Measurements from ENCODE around the gene ELOVL3. TPM values are rescaled to one million over a fixed set of nuclear protein-coding genes. Genes with fewer than 3 reads are reported as not detected.
"Not testable (repeated sequence)": the region's sequence is repeated elsewhere in the genome, so short reads cannot be mapped to it uniquely, and the experiment has no call there.

The ELOVL3 gene, protein sequence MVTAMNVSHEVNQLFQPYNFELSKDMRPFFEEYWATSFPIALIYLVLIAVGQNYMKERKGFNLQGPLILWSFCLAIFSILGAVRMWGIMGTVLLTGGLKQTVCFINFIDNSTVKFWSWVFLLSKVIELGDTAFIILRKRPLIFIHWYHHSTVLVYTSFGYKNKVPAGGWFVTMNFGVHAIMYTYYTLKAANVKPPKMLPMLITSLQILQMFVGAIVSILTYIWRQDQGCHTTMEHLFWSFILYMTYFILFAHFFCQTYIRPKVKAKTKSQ
- not detected in 2 replicates for total RNA-seq (2014; rRNA removed; shearing (Covaris generic))

GRCh38 chr10:102225646-102226541 lies at the start of gene ELOVL3:
Gene ELOVL3 (plus strand): TSS chr10:102226299. CDS start chr10:102226549, 250 bp downstream.
- DNase-seq (ENCODE audit: low spot score), result peak; percentile 59

- no peak for DNase-seq (ENCODE audit: low spot score)
Observed at GRCh38 chr10:102184606-102185005, 41.5 kb upstream of the ELOVL3 start.

GRCh38 chr10:102185272-102185671 lies 40.8 kb upstream of the ELOVL3 start:
- no peak for DNase-seq (ENCODE audit: low spot score)

DNA sequence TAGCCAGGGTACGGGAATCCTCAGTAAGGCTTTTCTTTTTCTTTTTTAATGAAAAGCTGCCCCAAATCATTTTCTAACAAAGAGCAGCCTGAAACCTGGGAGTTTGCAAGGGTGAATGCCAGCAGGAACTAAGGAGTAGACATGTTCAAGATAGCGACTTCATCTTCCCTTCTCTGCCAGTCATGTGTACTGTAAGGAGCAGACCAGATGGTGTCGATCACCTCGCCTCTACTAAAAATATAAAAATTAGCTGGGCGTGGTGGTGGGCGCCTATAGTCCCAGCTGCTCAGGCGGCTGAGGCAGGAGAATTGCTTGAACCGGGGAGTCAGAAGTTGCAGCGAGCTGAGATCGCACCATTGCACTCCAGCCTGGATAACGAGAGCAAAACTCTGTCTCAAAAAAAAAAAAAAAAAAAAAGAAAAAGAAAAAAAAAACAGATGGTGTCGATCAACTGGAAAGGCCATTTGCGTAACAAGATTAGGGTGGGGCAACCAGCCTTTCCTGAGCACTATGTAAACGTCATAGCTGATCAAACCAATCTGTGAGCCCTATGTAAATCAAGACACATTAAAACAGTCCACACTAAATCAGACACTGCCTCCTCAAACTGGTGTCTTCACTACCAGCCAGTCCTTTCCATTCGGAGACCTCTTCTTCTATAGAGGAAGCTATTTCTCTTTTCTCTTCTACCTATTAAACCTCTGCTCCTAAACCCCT lies 40.1 kb upstream of the ELOVL3 start:
- no peak for DNase-seq (ENCODE audit: low spot score)

GRCh38 chr10:102188298-102188940 lies 37.7 kb upstream of the ELOVL3 start:
- DNase-seq (ENCODE audit: low spot score), result no peak

DNA sequence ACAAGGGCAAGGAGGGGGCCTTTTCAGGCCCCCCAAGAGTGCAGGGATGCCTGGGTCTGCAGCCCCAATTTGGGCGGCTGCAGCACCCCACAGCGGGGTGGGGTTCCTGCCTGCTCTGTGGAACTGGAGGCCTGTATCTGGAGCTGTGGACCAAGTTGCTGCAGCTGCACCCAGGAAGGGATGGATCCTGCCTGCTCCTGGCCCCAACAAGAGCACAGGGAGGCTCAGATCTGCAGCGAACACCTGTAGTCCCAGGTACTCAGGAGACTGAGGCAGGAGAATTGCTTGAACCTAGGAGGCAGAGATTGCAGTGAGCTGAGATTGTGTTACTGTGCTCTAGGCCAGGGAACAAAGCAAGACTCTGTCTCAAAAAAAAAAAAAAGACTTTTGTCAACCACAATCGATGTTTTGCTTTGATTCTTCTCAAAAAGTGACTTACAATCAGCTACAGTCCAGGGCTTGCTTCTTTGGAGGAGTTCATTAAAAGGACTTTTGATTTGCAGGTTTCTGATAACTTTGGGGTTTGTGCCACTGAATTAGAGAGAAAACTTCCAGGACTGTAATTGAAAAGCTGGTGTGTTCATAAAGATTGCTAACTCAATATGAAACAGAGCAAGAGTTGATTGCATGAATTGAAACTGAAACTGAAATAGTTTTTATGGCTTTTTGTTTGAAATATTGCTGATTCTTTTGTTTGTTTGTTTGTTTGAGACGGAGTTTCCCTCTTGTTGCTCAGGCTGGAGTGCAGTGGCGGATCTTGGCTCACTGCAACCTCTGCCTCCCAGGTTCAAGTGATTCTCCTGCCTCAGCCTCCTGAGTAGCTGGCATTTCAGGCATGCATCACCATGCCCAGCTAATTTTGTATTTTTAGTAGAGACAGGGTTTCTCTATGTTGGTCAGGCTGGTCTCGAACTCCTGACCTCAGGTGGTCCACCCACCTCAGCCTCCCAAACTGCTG lies 36.9 kb upstream of the ELOVL3 start:
- DNase-seq (ENCODE audit: low spot score), result not testable (repeated sequence)

- DNase-seq (ENCODE audit: low spot score), result no peak
Observed at GRCh38 chr10:102191956-102192355, 34.1 kb upstream of the ELOVL3 start.

- no peak for DNase-seq (ENCODE audit: low spot score)
Observed at GRCh38 chr10:102195296-102195870, 30.7 kb upstream of the ELOVL3 start.

- DNase-seq (ENCODE audit: low spot score), result no peak
Observed at GRCh38 chr10:102196893-102197292, 29.2 kb upstream of the ELOVL3 start.

- no peak for DNase-seq (ENCODE audit: low spot score)
Observed at GRCh38 chr10:102198027-102198426, 28.1 kb upstream of the ELOVL3 start.

GRCh38 chr10:102200751-102201640 lies 25.1 kb upstream of the ELOVL3 start:
- no peak for DNase-seq (ENCODE audit: low spot score)

GRCh38 chr10:102202386-102202785 lies 23.7 kb upstream of the ELOVL3 start:
- DNase-seq (ENCODE audit: low spot score), result no peak

GRCh38 chr10:102208311-102209035 lies 17.6 kb upstream of the ELOVL3 start:
- no peak for DNase-seq (ENCODE audit: low spot score)

- no peak for DNase-seq (ENCODE audit: low spot score)
Observed at GRCh38 chr10:102211615-102212299, 14.3 kb upstream of the ELOVL3 start.

- not testable (repeated sequence) for DNase-seq (ENCODE audit: low spot score)
Observed at GRCh38 chr10:102213599-102213998, 12.5 kb upstream of the ELOVL3 start.

DNA sequence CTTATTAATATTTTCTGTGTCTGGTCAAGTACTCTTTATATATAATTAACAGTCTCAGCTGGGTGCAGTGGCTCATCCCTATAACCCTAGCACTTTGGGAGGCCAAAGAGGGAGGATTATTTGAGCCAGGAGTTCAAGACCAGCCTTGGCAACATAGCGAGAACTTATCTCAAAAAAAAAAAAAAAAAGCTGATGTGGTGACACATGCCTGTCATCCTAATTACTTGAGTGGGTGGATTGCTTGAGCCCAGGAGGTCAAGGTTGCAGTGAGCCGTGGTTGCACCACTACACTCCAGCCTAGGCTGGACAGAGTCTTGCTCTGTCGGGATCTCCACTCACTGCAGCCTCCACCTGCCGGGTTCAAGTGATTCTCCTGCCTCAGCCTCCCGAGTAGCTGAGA lies 6.7 kb upstream of the ELOVL3 start:
- DNase-seq (ENCODE audit: low spot score), result no peak

DNA sequence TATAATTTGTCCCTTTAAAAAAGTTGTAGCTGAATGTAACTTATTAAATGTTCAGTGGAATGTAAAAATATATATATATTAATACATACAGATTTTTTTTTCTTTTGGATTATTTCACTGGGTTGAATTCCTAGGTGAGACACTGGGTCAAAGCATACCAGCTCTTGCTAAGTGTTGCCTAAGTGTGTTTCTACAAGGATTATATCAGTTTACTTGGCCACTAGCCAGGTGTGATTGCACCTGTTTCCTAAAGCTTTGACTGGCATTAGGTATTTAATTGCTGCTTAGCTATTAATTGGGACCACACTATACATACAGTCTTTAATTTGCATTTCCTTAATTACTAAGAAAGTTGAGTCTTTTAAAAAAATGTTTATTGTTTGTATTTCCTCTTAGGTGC lies 5.5 kb upstream of the ELOVL3 start:
- DNase-seq (ENCODE audit: low spot score), result no peak

DNA sequence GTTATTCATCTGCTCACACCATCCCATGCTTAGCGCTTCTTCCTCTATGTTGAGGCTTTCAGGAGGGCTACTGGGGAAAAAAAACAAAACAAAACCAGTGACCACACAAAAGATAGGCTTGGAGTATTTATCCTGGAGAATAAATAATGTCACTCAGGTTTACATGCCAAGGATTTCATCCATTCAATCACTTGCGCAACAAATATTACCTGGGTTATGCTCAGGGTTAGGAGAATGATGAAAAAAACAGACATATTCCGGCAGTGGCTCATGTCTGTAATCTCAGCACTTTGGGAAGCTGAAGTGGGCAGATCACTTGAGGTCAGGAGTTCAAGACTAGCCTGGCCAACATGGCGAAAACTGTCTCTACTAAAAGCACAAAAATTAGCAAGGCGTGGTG lies 3.3 kb upstream of the ELOVL3 start:
- DNase-seq (ENCODE audit: low spot score), result no peak
